Esophagus squamous epithelium (tissue), 5 donors: Measurements from ENCODE around the gene TMIE. TPM values are rescaled to one million over a fixed set of nuclear protein-coding genes. Genes with fewer than 3 reads are reported as not detected.

Experiments
- DNase-seq: peaks from one replicate; lab custom pipeline; 2025; lab: John Stamatoyannopoulos, UW
- H3K27ac ChIP-seq, 4 donors: fragments of 200-600 bp; sonication (generic); one replicate each; pipeline ENCODE4 v1.5.1; 2016 to 2019; ENCODE audit warnings: mild to moderate bottlenecking in 1 of 4
- H3K27me3 ChIP-seq, 4 donors: fragments of 200-600 bp; sonication (generic); 1 replicate in 3 of 4; 2 replicates in 1 of 4; pipeline versions ENCODE4 v1.5.1 to v1.6.0; 2017 to 2021; ENCODE audit warnings: antibody characterized with exemption in 1 of 4
- H3K36me3 ChIP-seq, 3 donors: fragments of 200-600 bp; sonication (generic); one replicate each; pipeline ENCODE4 v1.5.1; 2016 to 2019
- H3K4me1 ChIP-seq, 3 donors: fragments of 200-600 bp; sonication (generic); one replicate each; pipeline ENCODE4 v1.5.1; 2017 to 2019
- H3K4me3 ChIP-seq, 4 donors: fragments of 200-600 bp; sonication (generic); 1 replicate in 3 of 4; 2 replicates in 1 of 4; pipeline ENCODE4 v1.5.1; 2016 to 2019; ENCODE audit warnings: mild to moderate bottlenecking in 2 of 4, moderate library complexity in 1 of 4
- H3K9me3 ChIP-seq, 3 donors: fragments of 200-600 bp; sonication (generic); one replicate each; pipeline ENCODE4 v1.5.1; 2016 to 2019
- CTCF ChIP-seq, 6 experiments: fragments of 450-650 bp in 4 of 6; fragments of 200-600 bp in 2 of 6; sonication (generic) in 2 of 6; IDR thresholded peaks; one replicate each; pipeline ENCODE4 v1.5.1; 2016 to 2019; ENCODE audit warnings: antibody characterized with exemption in 6 of 6, mild to moderate bottlenecking in 4 of 6, moderate library complexity in 4 of 6
- POLR2A ChIP-seq, 4 donors: fragments of 450-650 bp; IDR thresholded peaks; one replicate each; pipeline ENCODE4 v1.6.1; 2017; ENCODE audit warnings: antibody characterized with exemption in 4 of 4, mild to moderate bottlenecking in 4 of 4, moderate library complexity in 3 of 4
- WGBS, 2 donors: methylation state at CpG; one replicate each; pipeline ENCODE4 v1.1.5; 2018; 5-methylcytosine and 5-hydroxymethylcytosine counted together
- intact Hi-C: fragments of 100-400 bp; cut with DNase I; formaldehyde crosslinking; loops from one replicate; pipeline ENCODE4 v1.15.0; 2022
- total RNA-seq, 4 donors: library from RNA; depleted of rRNA; stranded (reverse); fragments of >200 nt; gene quantifications; one replicate each; pipeline ENCODE4 v1.1.0, GENCODE V29; 2016
- donor health status: DM: yes; HTN: yes; CAD: no.

The TMIE gene
- total RNA-seq, 4 donors from 2014 or later = 0.18 to 1.1 (median 0.61) TPM

DNA sequence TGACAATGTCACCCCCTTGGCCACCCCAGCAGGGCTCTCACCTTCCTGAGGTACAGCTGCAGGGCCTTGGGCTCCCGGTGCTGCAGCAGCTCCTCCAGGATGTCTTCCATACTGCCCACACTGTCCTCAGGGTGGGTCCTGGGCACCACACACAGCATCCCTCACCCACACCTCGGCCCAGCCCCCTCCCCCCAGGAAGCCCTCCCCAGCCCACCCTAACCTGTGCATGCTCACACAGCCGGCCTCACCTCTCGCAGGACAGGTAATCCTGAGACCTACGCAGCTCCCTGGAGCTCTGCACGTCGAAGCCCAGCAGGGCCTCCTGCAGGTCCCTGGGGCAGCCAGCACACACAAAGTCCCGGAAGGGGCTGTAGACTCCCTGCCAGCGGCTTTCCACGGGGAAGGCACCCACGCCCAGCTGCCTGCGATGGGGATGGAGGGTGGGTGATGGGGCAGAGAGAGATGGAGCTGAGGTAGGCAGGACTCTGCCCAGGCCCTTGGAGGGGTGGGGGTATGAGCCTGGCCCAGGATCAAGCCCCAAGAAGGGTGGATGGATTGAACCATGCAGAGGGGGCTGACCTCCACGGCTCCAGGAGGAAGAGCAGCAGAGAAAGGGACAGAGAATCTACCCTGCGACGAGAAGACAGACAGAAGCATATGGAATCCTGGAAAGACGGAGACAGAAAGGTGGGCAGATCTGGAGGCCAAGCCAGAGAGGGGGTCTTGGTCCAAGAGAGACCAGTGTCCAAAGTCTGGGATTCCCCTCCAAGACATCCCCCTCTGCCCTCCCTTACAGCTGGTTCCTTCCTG lies 24.4 kb upstream of the TMIE start:
- H3K27ac ChIP-seq = peak overlapping the region in 1 of 4 donors; percentile 9
- intact Hi-C loops = no loop called here
- WGBS, 2 donors = 82 to 87% methylated on average over 5 to 6 of the region's 16 CpGs

DNA sequence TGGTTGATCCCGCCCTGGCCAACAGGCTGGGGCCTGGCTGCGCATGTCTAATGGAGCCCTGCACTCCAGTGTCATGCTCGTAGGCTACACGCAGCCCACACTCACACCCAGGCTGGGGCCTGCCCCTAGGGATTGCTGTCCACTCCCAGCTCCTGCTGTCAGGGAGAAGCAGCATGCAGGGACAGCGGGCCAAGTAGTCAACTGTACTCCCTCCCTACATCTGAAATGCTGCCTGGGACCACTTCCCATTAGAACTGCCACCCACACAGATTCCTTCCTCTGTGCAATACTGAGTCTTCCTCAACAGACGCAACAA lies 23.8 kb upstream of the TMIE start:
- intact Hi-C loops = no loop called here
- no peaks in the 10 kb centered on the region for H3K27me3 ChIP-seq
- no peaks in the 10 kb centered on the region for H3K9me3 ChIP-seq
- H3K27ac ChIP-seq = peak overlapping the region in 1 of 4 donors; percentile 9
- H3K4me1 ChIP-seq = peaks cover 0 to 18% (median 0%) of the 10 kb centered on the region in 3 donors
- 33 to 65% methylated on average over 3 to 4 of the region's 6 CpGs for WGBS, 2 donors
- TF ChIP-seq CTCF (IDR thresholded peaks at IDR 0.05) (no peak), POLR2A (IDR thresholded peaks at IDR 0.05) (no peak)
- H3K36me3 ChIP-seq = peaks cover 11 to 100% (median 16%) of the 10 kb centered on the region in 3 donors
- no peak for DNase-seq
- no peak overlapping the region for H3K4me3 ChIP-seq

More for the DNA sequence above, 24.4 kb upstream of the TMIE start:
- no peak for DNase-seq
- peaks cover 11 to 100% (median 14%) of the 10 kb centered on the region in 3 donors for H3K36me3 ChIP-seq
- H3K27me3 ChIP-seq = no peaks in the 10 kb centered on the region
- peaks cover 0 to 18% (median 0%) of the 10 kb centered on the region in 3 donors for H3K4me1 ChIP-seq
- no peaks in the 10 kb centered on the region for H3K9me3 ChIP-seq
- H3K4me3 ChIP-seq = no peak overlapping the region
- TF ChIP-seq CTCF (IDR thresholded peaks at IDR 0.05) = no peak
- no peak for TF ChIP-seq POLR2A (IDR thresholded peaks at IDR 0.05)

DNA sequence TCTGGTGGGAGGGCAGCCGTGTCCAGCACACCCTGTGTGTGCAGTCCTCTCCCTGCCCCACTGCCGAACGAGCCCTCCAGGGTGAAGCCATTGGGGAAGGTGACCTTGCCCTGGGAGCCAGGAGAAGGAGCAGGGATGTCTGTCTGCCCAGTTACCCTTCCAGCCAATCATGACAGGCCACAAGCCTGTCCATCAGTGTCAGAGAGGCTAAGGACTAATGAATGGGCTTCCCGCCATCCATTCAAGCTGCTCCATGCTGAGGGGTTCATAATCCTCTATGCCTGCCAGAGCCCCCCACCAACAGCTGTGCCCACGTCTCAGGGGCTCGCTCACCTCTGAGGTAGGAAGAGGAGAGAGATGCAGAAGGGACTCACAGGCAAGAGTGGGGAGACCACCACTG lies 22.9 kb upstream of the TMIE start:
- WGBS, 2 donors = 71 to 90% methylated on average over 1 to 4 of the region's 6 CpGs
- intact Hi-C loops = no loop called here
- Histone ChIP-seq H3K4me1 (peaks cover 0 to 18% (median 0%) of the 10 kb centered on the region in 3 donors), H3K27ac (no peak overlapping the region), H3K4me3 (no peak overlapping the region), H3K27me3 (no peaks in the 10 kb centered on the region), H3K36me3 (peaks cover 17 to 100% (median 25%) of the 10 kb centered on the region in 3 donors), H3K9me3 (no peaks in the 10 kb centered on the region)
- no peak for TF ChIP-seq POLR2A (IDR thresholded peaks at IDR 0.05)
- no peak for TF ChIP-seq CTCF (IDR thresholded peaks at IDR 0.05)
- no peak for DNase-seq

DNA sequence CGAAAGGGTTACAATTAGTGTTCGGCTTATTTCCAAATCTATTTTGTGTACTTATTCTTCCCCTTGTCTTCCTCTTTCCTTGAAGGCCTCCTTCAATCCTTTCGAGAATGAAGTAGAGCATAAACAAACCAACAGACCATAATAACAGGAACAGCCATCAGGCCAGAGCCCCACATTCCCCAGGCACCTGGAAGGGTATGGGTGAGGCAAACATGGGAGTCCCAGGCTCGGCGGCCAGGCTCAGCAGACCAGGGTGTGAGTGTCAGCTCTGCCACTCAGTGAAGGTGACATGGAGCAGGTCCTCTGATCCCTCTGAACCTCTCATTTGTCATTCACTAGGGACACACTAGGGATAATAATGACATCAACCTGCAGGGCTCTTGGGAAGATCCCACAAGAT lies 21.5 kb upstream of the TMIE start:
- DNase-seq = no peak
- 83 to 94% methylated on average over 2 to 5 of the region's 5 CpGs for WGBS, 2 donors
- TF ChIP-seq POLR2A (IDR thresholded peaks at IDR 0.05) (no peak), CTCF (IDR thresholded peaks at IDR 0.05) (no peak)
- Histone ChIP-seq H3K9me3 (no peaks in the 10 kb centered on the region), H3K27me3 (no peaks in the 10 kb centered on the region), H3K27ac (no peak overlapping the region), H3K4me1 (peaks cover 0 to 18% (median 0%) of the 10 kb centered on the region in 3 donors), H3K4me3 (no peak overlapping the region), H3K36me3 (peaks cover 13 to 100% (median 31%) of the 10 kb centered on the region in 3 donors)
- intact Hi-C loops = no loop called here

- no peak for DNase-seq
- peaks cover 13 to 100% (median 33%) of the 10 kb centered on the region in 3 donors for H3K36me3 ChIP-seq
Measured at GRCh38 chr3:46680298-46680826, 20.8 kb upstream of the TMIE start.

More at GRCh38 chr3:46680298-46680826, 20.8 kb upstream of the TMIE start:
- no peaks in the 10 kb centered on the region for H3K9me3 ChIP-seq
- no peak for TF ChIP-seq CTCF (IDR thresholded peaks at IDR 0.05)
- no peak for TF ChIP-seq POLR2A (IDR thresholded peaks at IDR 0.05)
- no peak overlapping the region for H3K27ac ChIP-seq
- no peak overlapping the region for H3K4me3 ChIP-seq
- peaks cover 0 to 18% (median 0%) of the 10 kb centered on the region in 3 donors for H3K4me1 ChIP-seq
- 88 to 97% methylated on average over 1 to 4 of the region's 9 CpGs for WGBS, 2 donors
- intact Hi-C loops = no loop called here
- H3K27me3 ChIP-seq = no peaks in the 10 kb centered on the region
